ENCODE measurements around the gene KRTAP10-7. TPM values are rescaled to one million over a fixed set of nuclear protein-coding genes. Genes with fewer than 3 reads are reported as not detected.

KRTAP10-7 gene
- total RNA-seq, 4 donors from 2014 or later = not detected

- peaks cover 9 to 12% of the 10 kb centered on the region in 2 donors for H3K9me3 ChIP-seq
- peaks cover 13% of the 10 kb centered on the region for H3K27me3 ChIP-seq
- no peak overlapping the region for H3K4me3 ChIP-seq
- no peaks in the 10 kb centered on the region for H3K4me1 ChIP-seq
- no peak for TF ChIP-seq EP300 (IDR thresholded peaks at IDR 0.05; ENCODE audit: low read depth)
- TF ChIP-seq POLR2AphosphoS5 (IDR thresholded peaks at IDR 0.05) = no peak
- TF ChIP-seq CTCF (IDR thresholded peaks at IDR 0.05) = no peak
- TF ChIP-seq POLR2A (IDR thresholded peaks at IDR 0.05) = no peak
- in situ Hi-C loops (cut with MboI; ENCODE audit: low pct_ligation_motif_present in 1 of 4, low pct_unique_long_range_greater_than_20kb in 1 of 4, low sequenced_read_pairs in 3 of 4) = loop anchor here in 2 of 4 donors (25.0 kb wide), 1 partner anchor 106 kb away; the partner anchor contains the start of genes KRTAP10-12 (in 2 of the 2) and KRTAP12-1 (in 2 of the 2)
- DNase-seq = no peak
- WGBS, 2 donors (ENCODE audit: low coverage in 1 of 2) = 76 to 79% methylated on average over 3 of the region's 3 CpGs
- intact Hi-C loops (cut with DNase I; ENCODE audit: low total_unique reads) = no loop called here
- H3K36me3 ChIP-seq = no peaks in the 10 kb centered on the region
- no peak overlapping the region for H3K27ac ChIP-seq
Measured at GRCh38 chr21:44581158-44581557, 19.2 kb upstream of the KRTAP10-7 start.

GRCh38 chr21:44582055-44582454 lies 18.3 kb upstream of the KRTAP10-7 start:
- H3K4me3 ChIP-seq = no peak overlapping the region
- H3K9me3 ChIP-seq = peaks cover 9 to 12% of the 10 kb centered on the region in 2 donors
- H3K27me3 ChIP-seq = peaks cover 17% of the 10 kb centered on the region
- DNase-seq = no peak
- no peak for TF ChIP-seq POLR2A (IDR thresholded peaks at IDR 0.05)
- intact Hi-C loops (cut with DNase I; ENCODE audit: low total_unique reads) = no loop called here
- in situ Hi-C loops (cut with MboI; ENCODE audit: low pct_ligation_motif_present in 1 of 4, low pct_unique_long_range_greater_than_20kb in 1 of 4, low sequenced_read_pairs in 3 of 4) = loop anchor here in 2 of 4 donors (25.0 kb wide), 1 partner anchor 105 kb away; the partner anchor contains the start of genes KRTAP10-12 (in 2 of the 2) and KRTAP12-1 (in 2 of the 2)
- H3K4me1 ChIP-seq = no peaks in the 10 kb centered on the region
- H3K27ac ChIP-seq = no peak overlapping the region
- H3K36me3 ChIP-seq = no peaks in the 10 kb centered on the region
- 75% methylated on average over 15 of the region's 15 CpGs; no CpG with 5 or more reads in 1 of the 2 donors for WGBS, 2 donors (ENCODE audit: low coverage in 1 of 2)

GRCh38 chr21:44583089-44583799 lies 17.2 kb upstream of the KRTAP10-7 start:
- Histone ChIP-seq H3K9me3 (peaks cover 9 to 12% of the 10 kb centered on the region in 2 donors), H3K4me1 (no peaks in the 10 kb centered on the region), H3K36me3 (no peaks in the 10 kb centered on the region), H3K27me3 (peaks cover 17% of the 10 kb centered on the region), H3K27ac (no peak overlapping the region), H3K4me3 (no peak overlapping the region)
- DNase-seq = no peak
- WGBS, 2 donors (ENCODE audit: low coverage in 1 of 2) = 41 to 61% methylated on average over 7 to 11 of the region's 11 CpGs
- intact Hi-C loops (cut with DNase I; ENCODE audit: low total_unique reads) (no loop called here), in situ Hi-C loops (cut with MboI; ENCODE audit: low pct_ligation_motif_present in 1 of 4, low pct_unique_long_range_greater_than_20kb in 1 of 4, low sequenced_read_pairs in 3 of 4) (loop anchor here in 2 of 4 donors (25.0 kb wide), 1 partner anchor 104 kb away; the partner anchor contains the start of genes KRTAP10-12 (in 2 of the 2) and KRTAP12-1 (in 2 of the 2))
- TF ChIP-seq POLR2AphosphoS5 (IDR thresholded peaks at IDR 0.05) (no peak), CTCF (IDR thresholded peaks at IDR 0.05) (no peak), EP300 (IDR thresholded peaks at IDR 0.05; ENCODE audit: low read depth) (no peak), POLR2A (IDR thresholded peaks at IDR 0.05) (no peak)

- H3K9me3 ChIP-seq = peaks cover 9 to 12% of the 10 kb centered on the region in 2 donors
- no peak overlapping the region for H3K27ac ChIP-seq
- no peak overlapping the region for H3K4me3 ChIP-seq
- in situ Hi-C loops (cut with MboI; ENCODE audit: low pct_ligation_motif_present in 1 of 4, low pct_unique_long_range_greater_than_20kb in 1 of 4, low sequenced_read_pairs in 3 of 4) = loop anchor here in 2 of 4 donors (25.0 kb wide), 1 partner anchor 104 kb away; the partner anchor contains the start of genes KRTAP10-12 (in 2 of the 2) and KRTAP12-1 (in 2 of the 2)
- intact Hi-C loops (cut with DNase I; ENCODE audit: low total_unique reads) = no loop called here
- H3K27me3 ChIP-seq = peaks cover 17% of the 10 kb centered on the region
- WGBS, 2 donors (ENCODE audit: low coverage in 1 of 2) = 72 to 74% methylated on average over 5 to 6 of the region's 6 CpGs
- no peak for DNase-seq
- H3K4me1 ChIP-seq = no peaks in the 10 kb centered on the region
- no peaks in the 10 kb centered on the region for H3K36me3 ChIP-seq
- TF ChIP-seq CTCF (IDR thresholded peaks at IDR 0.05) (no peak), POLR2A (IDR thresholded peaks at IDR 0.05) (no peak), EP300 (IDR thresholded peaks at IDR 0.05; ENCODE audit: low read depth) (no peak), POLR2AphosphoS5 (IDR thresholded peaks at IDR 0.05) (no peak)
Measured at GRCh38 chr21:44583800-44584147, 16.6 kb upstream of the KRTAP10-7 start.
